Measurements from ENCODE around the gene BCHE.

- TF ChIP-seq CTCF (IDR thresholded peaks at IDR 0.05): no peak
- no peak for TF ChIP-seq POLR2A (IDR thresholded peaks at IDR 0.05)
These were observed 83.7 kb downstream of the BCHE start for GRCh38 chr3:165753560-165753959.

Measured in thyroid gland (tissue), 4 donors.